ENCODE results near the gene SARS2.
"Not testable (repeated sequence)": the region's sequence is repeated elsewhere in the genome, so short reads cannot be mapped to it uniquely, and the experiment has no call there.

Gene SARS2

DNA sequence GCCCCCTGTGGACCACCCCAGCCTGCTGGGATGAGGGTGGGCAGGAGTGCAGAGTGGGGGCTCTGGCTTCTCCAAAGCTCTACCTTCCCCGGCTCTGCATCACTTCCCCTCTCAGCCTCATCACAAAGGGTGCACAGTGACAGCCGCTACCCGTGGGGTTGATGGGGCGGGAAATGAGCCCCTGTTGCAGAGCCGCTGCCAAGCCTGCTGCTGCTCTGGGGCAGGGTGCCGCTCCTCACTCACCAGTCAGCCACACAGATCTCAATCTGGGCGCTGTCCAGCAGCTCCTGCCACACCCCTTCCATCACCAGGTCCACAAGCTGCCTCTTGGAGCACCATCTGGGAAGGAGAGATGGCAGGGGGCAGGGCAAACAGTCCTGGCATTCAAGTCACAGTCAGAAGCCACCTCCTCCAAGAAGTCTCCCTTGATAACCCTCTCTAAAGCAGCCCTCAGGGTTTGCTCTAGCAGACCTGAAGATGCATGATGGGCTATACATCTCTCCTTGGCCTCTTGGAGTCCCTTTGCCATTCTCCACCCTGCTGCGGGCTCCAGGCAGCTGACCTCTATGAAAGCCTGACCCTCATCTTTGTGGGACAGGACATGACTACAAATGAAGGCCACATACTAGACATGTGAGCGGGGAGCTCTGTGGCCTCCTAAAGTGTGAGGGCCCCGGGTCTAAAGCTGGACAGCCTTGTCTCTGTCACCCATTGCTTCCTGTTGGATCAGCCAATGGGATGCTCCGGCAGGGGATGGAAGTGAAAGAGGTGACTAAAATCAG is 15.9 kb upstream of the SARS2 start:
- DNase-seq (ENCODE audit: low spot score) (no peak), FAIRE-seq (no peak)

DNA sequence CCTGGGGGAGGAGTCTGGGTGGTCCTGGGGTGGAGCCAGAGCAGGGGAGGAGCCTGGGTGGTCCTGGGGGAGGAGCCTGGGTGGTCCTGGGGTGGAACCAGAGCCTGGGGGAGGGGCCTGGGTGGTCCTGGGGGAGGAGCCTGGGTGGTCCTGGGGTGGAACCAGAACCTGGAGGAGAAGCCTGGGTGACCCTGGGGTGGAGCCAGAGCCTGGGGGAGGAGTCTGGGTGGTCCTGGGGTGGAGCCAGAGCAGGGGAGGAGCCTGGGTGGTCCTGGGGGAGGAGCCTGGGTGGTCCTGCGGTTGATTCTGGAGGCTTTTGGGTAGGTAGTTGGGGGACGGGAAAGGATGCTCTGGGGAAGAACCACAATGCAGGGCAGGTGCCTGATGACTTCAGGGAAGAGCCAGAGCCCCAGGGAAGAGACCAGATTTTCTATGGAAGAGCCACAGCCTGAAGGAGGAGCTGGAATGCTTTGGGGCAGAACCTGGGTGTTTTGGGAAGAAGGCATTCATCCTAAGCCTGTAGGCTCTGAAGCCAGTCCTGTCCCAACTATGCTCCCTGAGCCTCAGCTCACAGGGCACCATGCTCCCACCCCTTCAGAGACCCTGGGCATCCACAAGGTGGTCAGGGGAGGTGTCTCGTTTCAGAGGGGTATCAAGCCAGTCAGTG is 15.1 kb upstream of the SARS2 start:
- no peak for FAIRE-seq

DNA sequence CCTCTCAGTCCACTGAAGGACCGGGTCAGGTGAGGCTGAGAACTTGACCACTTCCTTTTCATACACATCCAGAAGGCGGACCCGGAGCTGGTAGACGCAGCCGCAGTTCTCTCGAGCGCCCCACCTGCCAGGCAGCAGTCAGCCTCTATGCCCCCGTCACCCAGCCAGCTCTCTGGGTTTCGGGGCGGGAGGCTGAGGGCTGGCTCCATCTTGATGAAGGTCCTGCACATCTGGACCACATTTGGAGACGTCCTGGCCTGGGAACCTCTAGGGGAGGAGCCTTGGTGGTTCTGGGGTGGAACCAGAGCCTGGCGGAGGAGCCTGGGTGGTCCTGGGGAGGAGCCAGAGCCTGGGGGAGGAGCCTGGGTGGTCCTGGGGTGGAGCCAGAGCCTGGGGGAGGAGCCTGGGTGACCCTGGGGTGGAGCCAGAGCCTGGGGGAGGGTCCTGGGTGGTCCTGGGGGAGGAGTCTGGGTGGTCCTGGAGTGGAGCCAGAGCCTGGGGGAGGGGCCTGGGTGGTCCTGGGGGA is 14.5 kb upstream of the SARS2 start:
- FAIRE-seq: no peak
- DNase-seq (ENCODE audit: low spot score): no peak

More for the DNA sequence above, 15.1 kb upstream of the SARS2 start:
- DNase-seq (ENCODE audit: low spot score): no peak

DNA sequence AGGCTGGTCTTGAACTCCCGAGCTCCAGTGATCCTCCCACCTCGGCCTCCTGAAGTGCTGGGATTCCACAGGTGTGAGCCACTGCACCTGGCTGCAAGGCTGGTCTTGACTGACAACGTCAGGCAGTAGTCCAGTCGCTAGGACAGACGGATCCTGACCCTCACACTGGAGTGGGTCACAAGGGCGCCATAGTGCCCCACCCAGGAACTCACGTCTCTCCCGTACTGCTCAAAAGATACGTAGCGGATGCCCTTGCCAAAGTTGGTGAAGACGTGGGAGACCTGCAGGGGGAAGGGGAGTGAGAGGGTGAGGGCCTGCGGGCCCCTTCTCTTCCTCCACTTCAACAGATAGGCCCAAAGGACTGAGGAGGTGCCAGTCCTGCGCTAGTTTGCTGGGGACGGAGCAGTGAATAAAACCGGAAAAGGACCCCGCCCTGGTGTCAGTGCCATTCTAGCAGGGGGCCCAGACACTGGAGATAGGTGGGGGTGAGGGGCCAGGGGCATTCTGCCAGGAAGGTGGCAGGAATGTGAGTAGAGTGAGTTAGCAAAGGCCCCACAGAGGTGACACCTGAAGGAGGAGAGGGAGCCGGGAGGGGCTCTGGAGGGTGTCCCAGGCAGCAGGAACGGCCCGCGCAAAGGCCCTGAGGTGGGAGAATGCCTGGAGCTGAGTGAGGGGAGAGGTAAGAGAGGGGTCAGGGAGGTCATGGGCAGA is 12.1 kb upstream of the SARS2 start:
- FAIRE-seq: no peak
- no peak for DNase-seq (ENCODE audit: low spot score)

DNA sequence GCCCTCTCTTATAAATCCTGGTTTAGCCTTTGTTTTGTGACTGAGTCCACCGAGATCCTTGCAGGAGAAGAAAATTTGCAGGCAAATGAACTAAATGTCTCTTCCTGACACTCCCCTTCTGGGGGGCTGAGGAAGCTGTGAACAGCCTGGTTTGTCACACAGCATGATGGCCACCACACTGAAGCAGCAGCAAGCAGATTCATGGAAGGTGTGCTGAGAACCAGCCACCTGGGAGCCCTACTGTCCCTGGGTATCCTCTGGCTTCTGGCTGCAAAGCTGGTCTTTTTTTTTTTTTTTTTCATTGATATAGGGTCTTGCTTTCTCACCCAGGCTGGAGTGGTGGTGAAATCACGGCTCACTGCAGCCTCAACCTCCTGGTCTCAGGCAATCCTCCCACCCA is 11.4 kb upstream of the SARS2 start:
- no peak for FAIRE-seq
- no peak for DNase-seq (ENCODE audit: low spot score)

DNA sequence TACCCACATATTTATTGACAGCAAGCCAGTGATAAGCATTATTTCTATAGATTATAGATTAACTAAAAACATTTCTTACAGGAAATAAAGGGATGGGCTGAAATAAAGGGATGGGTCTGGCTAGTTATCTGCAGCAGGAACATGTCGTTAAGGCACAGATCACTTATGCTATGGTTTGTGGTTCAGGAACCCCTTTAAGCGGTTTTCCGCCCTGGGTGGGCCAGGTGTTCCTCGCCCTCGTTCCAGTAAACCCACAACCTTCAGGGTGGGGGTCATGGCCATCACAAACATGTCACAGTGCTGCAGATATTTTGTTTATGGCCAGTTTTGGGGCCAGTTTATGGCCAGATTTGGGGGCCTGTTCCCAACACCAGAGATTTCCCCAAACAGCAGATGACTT is 10.9 kb upstream of the SARS2 start:
- DNase-seq (ENCODE audit: low spot score): not testable (repeated sequence)

DNA sequence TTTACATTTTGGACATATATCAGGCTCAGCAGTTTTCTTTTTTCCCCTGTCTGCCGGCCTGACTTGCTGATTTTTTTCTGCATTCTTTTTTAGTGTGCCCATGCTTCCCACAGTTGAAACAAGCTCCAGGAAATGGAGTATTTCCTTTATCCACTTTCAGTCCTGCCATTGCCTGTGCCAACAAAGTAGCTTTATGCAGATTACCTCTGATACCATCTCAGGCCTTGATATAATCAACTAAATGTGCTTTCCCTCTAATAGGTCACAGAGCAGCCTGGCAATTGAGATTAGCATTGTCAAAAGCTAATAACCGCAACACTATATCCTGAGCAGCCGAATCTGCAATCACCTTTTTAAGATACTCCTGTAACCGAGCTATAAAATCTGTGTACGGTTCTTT is 9.4 kb upstream of the SARS2 start:
- no peak for FAIRE-seq
- no peak for DNase-seq (ENCODE audit: low spot score)

More for the DNA sequence above, 10.9 kb upstream of the SARS2 start:
- not testable (repeated sequence) for FAIRE-seq

DNA sequence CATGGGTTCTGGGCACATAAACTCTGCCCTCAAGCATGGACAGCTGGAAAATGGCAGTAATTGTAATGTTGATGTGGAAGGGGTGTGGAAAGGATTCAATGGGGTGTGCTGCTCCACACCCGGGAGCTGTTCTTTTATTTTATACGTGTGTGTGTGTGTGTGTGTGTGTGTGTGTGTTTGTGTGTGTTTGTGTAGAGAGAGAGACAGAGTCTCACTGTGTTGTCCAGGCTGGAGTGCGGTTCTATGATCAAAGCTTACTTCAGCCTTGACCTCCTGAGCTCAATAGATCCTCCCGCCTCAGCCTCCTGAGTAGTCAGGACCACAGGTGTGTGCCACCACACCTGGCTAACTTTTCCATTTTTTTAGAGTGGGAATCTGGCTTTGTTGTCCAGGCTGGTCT is 3.0 kb upstream of the SARS2 start:
- DNase-seq (ENCODE audit: low spot score) (no peak), FAIRE-seq (no peak)

DNA sequence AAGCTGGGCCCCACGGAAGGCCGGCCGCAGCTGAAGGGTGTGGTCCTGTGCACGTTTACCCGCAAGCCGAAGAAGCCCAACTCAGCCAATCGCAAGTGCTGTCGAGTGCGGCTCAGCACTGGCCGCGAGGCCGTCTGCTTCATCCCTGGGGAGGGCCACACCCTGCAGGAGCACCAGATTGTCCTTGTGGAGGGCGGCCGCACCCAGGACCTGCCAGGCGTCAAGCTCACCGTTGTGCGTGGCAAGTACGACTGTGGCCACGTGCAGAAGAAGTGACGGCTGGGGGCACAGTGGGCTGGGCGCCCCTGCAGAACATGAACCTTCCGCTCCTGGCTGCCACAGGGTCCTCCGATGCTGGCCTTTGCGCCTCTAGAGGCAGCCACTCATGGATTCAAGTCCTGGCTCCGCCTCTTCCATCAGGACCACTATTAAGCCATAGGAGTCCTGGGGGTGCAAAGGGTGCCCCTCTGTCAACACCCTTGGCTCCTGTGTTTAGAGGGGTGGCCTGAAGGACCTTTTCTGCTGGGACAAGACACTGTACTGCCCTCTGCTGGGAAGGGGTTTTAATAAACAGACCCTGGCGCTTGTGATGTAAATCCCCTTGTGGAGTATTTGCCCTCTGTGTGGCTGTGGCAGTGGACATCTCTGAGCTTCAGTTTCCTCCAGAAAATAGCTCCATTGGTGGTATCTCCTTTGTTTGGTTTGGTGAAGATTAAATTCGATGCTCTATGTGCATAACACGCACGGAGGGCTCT is 2.0 kb upstream of the SARS2 start:
- no peak for DNase-seq (ENCODE audit: low spot score)
- FAIRE-seq: no peak

DNA sequence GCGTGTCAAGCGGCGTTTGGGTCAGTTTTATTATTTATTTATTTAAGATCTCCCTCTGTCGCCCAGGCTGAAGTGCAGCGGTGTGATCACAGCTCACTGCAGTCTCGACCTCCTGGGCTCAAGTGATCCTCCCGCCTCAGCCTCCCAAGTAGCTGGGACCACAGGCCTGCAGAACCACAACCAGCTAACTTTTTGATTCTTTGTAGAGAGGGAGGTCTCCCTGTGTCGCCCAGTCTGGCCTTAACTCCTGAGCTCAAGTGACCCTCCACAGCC is 894 bp upstream of the SARS2 start:
- no peak for FAIRE-seq
- no peak for DNase-seq (ENCODE audit: low spot score)

DNA sequence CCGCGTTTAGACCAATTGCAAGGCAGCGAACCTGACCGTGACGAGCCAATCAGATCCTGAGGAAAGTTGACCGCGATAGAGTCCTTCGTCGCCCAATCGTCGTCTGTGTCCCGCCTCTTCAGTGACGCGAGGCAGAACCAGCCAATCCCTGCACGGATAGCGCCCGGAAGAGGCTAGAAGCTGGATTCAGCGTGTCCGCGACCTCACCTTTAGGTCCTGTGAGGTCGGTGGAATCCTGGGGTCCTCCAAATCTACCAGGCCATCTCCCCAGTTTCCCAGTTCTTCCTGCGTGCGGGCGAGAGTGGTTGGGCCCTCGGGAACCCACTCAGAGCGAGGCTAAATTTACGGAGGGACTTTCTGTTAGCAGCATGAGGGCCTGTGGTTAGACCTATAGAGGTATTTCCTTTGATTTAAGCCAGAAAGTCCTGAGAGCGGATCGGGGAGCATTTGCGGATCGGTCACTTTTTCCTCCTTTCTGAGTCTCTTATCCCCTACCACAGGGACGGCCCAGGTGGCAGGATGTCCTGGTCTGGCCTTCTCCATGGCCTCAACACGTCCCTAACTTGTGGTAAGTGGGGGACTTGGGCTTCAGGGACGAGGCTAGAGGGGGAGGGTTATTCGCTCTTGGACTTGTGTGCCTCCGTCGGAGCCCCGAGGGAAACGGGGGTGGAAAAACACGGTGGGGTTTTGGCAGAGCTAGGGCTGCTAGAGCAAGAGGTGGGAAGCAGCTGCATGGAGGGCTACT is 385 bp upstream of the SARS2 start, which contains the start of gene MRPS12:
Gene MRPS12, plus strand, starts transcription at position 169 of the 745 bp plus-strand sequence. Its CDS starts 351 bp downstream, at position 520.
- FAIRE-seq (peak; percentile 87), DNase-seq (ENCODE audit: low spot score) (peak; percentile 96)

DNA sequence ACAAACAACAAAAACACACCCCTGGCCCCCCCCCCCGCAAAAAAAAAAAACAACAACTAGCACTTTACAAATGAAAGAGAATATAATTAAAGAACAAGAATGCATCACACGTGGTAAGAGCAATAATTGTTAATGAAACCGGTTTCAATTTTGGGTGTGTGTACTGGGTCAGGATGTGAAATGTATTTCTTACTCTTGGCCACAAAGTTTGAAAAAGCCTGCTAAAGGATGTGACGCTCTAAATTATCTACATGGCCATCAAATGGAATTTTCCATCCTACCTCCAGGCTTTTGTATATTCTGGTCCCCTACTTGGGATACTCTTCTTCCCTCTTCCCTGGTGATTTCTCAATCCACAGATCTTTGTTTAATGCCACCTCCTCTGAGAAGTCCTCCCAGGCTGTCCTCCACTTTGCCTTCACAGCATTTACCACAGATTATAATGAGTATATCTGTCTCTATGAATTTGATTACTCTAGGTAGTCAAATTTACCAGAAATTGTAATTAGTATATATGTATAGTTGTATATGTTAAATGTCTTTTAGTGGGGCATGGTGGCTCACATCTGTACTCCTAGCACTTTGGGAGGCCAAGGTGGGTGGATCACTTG is 2.1 kb downstream of the SARS2 start:
- DNase-seq (ENCODE audit: low spot score): no peak
- FAIRE-seq: no peak

DNA sequence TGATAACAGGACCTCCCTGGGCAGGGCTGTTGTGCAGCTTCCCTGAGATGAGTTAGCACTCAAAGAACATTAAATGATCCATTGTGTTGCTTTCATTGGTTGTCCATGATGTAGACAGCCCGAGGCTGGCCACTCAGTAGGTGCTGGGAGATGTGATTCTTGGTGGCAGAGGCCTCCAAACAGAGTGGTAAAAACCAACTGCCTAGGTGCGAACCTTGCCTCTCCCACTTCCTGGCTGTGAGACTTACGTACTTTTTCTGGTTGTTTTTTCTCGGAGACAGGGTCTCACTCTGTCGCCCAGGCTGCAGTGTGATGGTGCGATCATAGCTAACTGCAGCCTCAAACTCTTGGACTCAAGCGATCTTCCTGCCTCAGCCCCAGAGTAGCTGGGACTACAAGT is 6.2 kb downstream of the SARS2 start:
- FAIRE-seq (no peak), DNase-seq (ENCODE audit: low spot score) (no peak)

DNA sequence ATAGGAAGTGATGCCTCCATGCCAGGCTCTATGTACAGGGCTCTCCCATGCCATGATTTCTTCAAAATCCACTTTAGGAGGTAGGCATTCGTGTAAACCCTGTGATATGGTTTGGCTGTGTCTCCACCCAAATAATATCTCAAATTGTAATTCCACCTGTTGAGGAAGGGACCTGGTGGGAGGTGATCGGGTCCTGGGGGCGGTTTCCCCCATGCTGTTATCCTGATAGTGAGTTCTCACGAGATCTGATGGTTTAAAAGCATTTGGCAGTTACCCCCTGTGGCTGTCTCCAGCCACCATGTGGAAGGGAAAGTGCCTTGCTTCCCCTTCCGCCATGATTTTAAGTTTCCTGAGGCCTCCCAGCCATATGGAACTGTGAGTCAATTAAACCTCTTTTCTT is 8.1 kb downstream of the SARS2 start:
- DNase-seq (ENCODE audit: low spot score): no peak
- no peak for FAIRE-seq

DNA sequence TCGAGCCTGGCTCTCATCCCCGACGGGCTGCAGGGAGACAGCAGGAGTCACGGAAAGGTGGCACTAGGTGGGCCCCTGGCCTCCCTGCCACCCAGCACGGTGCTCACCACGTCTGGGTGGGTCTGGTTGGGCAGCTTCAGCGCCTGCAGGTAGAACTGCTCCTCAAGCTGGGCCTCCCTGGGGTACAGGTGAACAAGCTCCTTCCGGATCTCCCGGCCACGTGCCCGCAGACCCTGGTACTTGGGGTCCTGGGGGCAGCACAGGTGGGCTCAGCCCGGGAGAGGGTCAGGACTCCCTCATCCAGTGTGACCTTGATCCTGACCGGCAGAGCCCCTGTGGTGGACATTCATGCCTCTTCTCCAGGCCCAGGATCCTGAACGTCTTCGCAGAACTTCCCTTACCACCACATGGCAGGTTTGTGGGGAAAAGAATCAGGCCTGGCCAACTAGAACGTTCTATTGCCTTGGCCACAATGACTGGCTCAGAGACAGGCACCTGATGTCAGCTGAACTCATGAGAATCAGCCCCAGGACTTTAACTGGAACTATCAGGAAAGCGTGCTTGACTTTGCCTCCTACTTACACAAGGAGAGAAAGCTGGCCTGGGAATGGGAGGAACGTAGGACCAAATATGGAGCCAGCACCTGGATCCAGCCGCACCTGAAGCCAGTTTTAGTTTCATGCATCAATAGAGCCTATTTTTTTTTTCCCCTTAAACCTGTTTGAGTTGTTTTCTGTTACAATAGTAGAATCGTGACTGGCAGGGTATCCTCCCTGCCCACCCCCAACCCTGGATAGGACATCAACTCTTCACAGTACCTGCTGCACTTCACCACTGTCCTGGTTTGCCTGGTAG is 8.9 kb downstream of the SARS2 start:
- DNase-seq (ENCODE audit: low spot score) (no peak), FAIRE-seq (no peak)

DNA sequence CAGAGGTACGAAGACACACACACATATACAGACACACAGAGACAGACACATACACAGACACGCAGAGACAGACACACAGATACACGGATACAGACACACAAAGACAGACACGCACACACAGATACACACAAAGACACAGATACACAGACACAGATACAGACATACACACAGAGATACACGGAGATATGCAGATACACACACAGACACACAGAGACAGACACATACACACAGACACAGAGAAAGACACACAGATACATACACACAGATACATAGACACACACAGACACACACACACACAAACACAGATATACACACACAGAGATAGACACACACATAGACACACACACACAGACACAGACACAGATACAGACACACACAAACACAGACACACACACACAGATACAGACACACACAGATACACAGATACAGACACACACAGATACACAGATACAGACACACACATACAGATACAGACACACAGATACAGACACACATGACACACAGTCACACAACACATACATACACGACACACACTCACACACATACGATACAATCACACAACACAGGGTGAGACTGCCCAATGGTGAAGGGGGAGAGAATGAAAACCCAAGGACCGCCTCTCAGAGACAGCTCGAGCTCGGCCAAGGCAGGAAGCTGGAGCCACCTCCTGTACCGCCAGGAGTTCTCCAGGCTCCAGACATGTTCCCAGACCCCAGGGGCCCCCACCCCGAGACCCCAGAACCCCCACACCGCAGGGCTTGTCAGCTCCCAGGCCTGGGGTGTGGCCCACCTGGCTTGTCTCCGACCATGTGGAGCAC is 9.8 kb downstream of the SARS2 start:
- DNase-seq (ENCODE audit: low spot score) (no peak), FAIRE-seq (no peak)

DNA sequence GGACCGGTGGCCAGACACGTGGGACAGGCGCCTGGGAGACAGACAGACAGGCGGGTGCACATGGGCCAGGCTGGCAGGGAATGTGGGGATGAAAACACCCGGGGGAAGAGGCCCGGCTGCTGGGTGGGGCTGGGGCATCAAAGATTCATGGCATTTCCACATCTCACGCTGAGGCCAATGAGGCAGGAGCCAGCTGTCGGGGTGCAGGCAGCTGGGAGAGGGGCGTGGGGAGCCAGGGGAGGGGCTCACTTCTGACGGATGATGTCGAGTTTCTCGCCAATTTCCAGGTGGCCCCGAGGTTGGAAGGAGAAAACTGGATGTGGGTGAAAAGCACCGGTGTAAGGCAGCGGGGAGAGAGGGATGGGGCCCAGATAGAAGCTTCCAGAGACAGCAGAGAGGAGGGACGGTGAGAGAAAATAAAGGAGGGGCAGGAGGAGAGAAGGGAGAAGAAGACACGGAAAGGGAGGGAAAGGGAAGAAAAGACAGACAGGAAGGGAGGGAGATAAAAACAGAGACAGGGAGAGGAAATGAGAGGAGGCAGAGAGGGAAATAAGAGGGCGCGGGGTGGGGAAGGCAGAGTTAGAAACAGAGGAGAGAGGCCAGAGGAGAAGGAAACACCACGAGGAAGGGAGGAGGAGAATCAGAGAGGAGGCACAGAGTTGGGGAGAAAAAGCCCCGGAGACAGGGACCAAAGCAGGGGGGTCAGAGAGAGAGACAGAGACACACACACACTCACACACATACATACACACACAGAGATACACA is 10.5 kb downstream of the SARS2 start:
- FAIRE-seq (no peak), DNase-seq (ENCODE audit: low spot score) (no peak)

DNA sequence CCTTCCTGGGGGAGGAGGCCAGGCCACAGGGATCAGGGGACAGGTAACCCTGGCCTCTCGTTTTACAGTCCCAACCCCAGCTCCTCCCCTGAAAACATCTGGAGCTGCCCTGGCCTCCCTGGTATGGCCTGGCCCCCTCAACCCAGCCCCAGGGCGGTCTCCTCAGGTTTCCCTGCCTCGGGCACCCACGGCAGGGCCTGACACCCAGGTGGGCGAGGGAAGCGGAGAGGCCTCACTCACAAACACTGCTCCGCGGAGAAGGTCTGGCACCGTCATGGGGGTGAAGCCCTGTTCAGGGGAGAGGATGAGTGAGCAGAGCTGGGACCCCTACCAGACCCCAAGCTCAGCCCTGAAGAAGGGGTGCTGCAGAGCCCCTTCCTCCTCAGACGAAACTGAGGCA is 12.0 kb downstream of the SARS2 start:
- no peak for DNase-seq (ENCODE audit: low spot score)
- FAIRE-seq: no peak

Data from RCC 7860 (cell line).